Measurements from ENCODE around the gene PRMT5.

DNA sequence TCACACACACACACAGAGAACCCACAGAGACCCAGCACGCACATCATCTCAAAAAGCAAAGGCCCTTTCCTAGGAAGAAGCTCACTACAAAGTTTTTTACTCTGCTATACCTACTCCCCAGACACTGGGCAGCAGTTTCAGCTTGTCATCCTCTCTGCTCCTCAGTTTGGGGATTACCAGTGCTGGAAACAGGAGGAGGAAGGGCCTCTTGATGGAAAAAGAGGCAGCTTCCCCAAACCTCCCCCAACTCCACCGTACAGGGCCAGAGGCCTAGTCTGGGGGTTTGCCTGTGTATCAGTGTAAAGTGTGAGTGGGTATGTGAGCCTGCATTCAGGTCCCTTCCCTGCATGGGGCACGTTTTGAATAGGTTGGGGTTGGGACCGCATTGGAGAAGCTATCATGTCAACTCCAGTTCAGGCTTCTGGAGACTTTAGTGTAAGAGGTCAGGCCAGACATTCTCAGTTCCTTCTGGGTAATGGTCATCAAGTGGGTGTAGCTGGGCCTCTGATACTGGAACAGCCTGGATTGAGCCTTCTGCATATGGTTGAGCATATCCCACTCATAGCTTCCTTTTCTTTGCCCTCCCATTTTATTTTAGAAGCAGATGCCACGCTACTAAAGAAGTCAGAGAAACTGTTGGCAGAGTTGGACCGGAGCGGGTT lies 45.0 kb downstream of the PRMT5 start:
- TF ChIP-seq CTCF (IDR thresholded peaks at IDR 0.05; ENCODE audit: insufficient read depth, low read depth, low read length) (no peak), EZH2 (IDR thresholded peaks at IDR 0.05; ENCODE audit: insufficient read depth, low read length) (no peak)
